CD14-positive monocyte (primary cell): ENCODE data around the gene MLN. TPM values are rescaled to one million over a fixed set of nuclear protein-coding genes. Genes with fewer than 3 reads are reported as not detected.

ENCODE experiments used
- DNase-seq, 3 donors: peaks; one replicate each; pipeline ENCODE4 v3.0.0-alpha.2; 2011 to 2022
- H2AFZ ChIP-seq: 2 replicates; pipeline ENCODE4 v1.6.0; 2012; ENCODE audit warnings: mild to moderate bottlenecking, low read depth, low read length, inconsistent platforms; ENCODE audit not compliant: insufficient read depth, poor library complexity, severe bottlenecking
- H3K27ac ChIP-seq, 2 donors: 1 replicate in 1 of 2; 2 replicates in 1 of 2; pipeline ENCODE4 v1.5.1; 2012 to 2013; ENCODE audit warnings: low read length in 2 of 2, control low read depth in 1 of 2, inconsistent platforms in 1 of 2, low read depth in 1 of 2, mild to moderate bottlenecking in 1 of 2
- H3K27me3 ChIP-seq, 2 donors: one replicate each; pipeline versions ENCODE4 v1.6.0 to v1.6.1; 2011 to 2013; ENCODE audit warnings: low read length in 2 of 2; ENCODE audit not compliant: control insufficient read depth in 2 of 2, insufficient read depth in 2 of 2
- H3K36me3 ChIP-seq, 2 donors: replicated peaks in 1 of 2; 1 replicate in 1 of 2; 2 replicates in 1 of 2; pipeline versions ENCODE4 v1.5.1 to v1.6.1; 2012 to 2013; ENCODE audit warnings: low read length in 2 of 2, control low read depth in 1 of 2, inconsistent platforms in 1 of 2, mild to moderate bottlenecking in 1 of 2; ENCODE audit not compliant: insufficient read depth in 2 of 2, control insufficient read depth in 1 of 2
- H3K4me1 ChIP-seq, 2 donors: 1 replicate in 1 of 2; 2 replicates in 1 of 2; pipeline versions ENCODE4 v1.5.1 to v1.6.1; 2012 to 2013; ENCODE audit warnings: low read length in 2 of 2, control low read depth in 1 of 2, inconsistent platforms in 1 of 2, mild to moderate bottlenecking in 1 of 2, moderate library complexity in 1 of 2; ENCODE audit not compliant: insufficient read depth in 2 of 2, control insufficient read depth in 1 of 2
- H3K4me2 ChIP-seq: replicated peaks from 2 replicates; pipeline ENCODE3; 2012; ENCODE audit warnings: low read length, moderate library complexity, mild to moderate bottlenecking; ENCODE audit not compliant: poor library complexity, severe bottlenecking; ENCODE audit errors: extremely low read depth
- H3K4me3 ChIP-seq, 3 experiments: fragments of 200-600 bp in 1 of 3; sonication (generic) in 1 of 3; replicated peaks in 1 of 3; 1 replicate in 2 of 3; 2 replicates in 1 of 3; pipeline ENCODE4 v1.5.1; 2011 to 2013; ENCODE audit warnings: low read length in 3 of 3, mild to moderate bottlenecking in 3 of 3, control low read depth in 2 of 3, low read depth in 2 of 3, inconsistent platforms in 1 of 3, moderate library complexity in 1 of 3
- H3K79me2 ChIP-seq: 2 replicates; pipeline ENCODE4 v1.6.0; 2012; ENCODE audit warnings: mild to moderate bottlenecking, control low read depth, inconsistent platforms, low read length, moderate library complexity; ENCODE audit not compliant: insufficient read depth
- H3K9ac ChIP-seq: 2 replicates; pipeline ENCODE4 v1.6.0; 2017; ENCODE audit warnings: low read length, mild to moderate bottlenecking; ENCODE audit not compliant: insufficient read depth, poor library complexity, severe bottlenecking
- H3K9me3 ChIP-seq, 2 donors: replicated peaks in 1 of 2; 1 replicate in 1 of 2; 2 replicates in 1 of 2; pipeline versions ENCODE4 v1.5.1 to v1.6.1; 2012 to 2013; ENCODE audit warnings: low read length in 2 of 2, control low read depth in 1 of 2; ENCODE audit not compliant: control insufficient read depth in 1 of 2, insufficient read depth in 1 of 2
- H4K20me1 ChIP-seq: 2 replicates; pipeline ENCODE4 v1.6.0; 2012; ENCODE audit warnings: mild to moderate bottlenecking, low read length, control low read depth, moderate library complexity; ENCODE audit not compliant: insufficient read depth
- H3K27ac Mint-ChIP-seq, 7 donors: one replicate each; pipeline ENCODE4 v1.8.0; 2020; ENCODE audit warnings: mild to moderate bottlenecking in 7 of 7, mixed read lengths in 7 of 7, moderate library complexity in 6 of 7, inconsistent platforms in 2 of 7
- H3K27me3 Mint-ChIP-seq, 3 donors: one replicate each; pipeline ENCODE4 v1.8.0; 2021 to 2022; ENCODE audit warnings: low read depth in 3 of 3, mild to moderate bottlenecking in 3 of 3, mixed read lengths in 3 of 3, moderate library complexity in 3 of 3, inconsistent platforms in 1 of 3
- H3K36me3 Mint-ChIP-seq, 2 donors: one replicate each; pipeline ENCODE4 v1.8.0; 2020; ENCODE audit warnings: mixed read lengths in 2 of 2, inconsistent platforms in 1 of 2, mild to moderate bottlenecking in 1 of 2
- H3K4me1 Mint-ChIP-seq: one replicate; pipeline ENCODE4 v1.8.0; 2020; ENCODE audit warnings: mild to moderate bottlenecking, mixed read lengths
- H3K4me3 Mint-ChIP-seq, 2 donors: one replicate each; pipeline ENCODE4 v1.8.0; 2020; ENCODE audit warnings: mild to moderate bottlenecking in 2 of 2, mixed read lengths in 2 of 2, moderate library complexity in 1 of 2
- H3K9me3 Mint-ChIP-seq, 7 donors: one replicate each; pipeline ENCODE4 v1.8.0; 2020 to 2022; ENCODE audit warnings: mixed read lengths in 7 of 7, mild to moderate bottlenecking in 6 of 7, moderate library complexity in 6 of 7, inconsistent platforms in 2 of 7
- WGBS: methylation state at CpG from one replicate; pipeline ENCODE4 v1.1.5; 2013; ENCODE audit warnings: missing lambda C conversion rate; ENCODE audit not compliant: insufficient coverage; 5-methylcytosine and 5-hydroxymethylcytosine counted together
- intact Hi-C, 2 donors: fragments of 100-400 bp; cut with micrococcal nuclease; formaldehyde crosslinking; loops; one replicate each; pipeline versions ENCODE4 v1.15.0 to v1.15.1; 2023
- polyA plus RNA-seq, 3 donors: library from polyadenylated mRNA; depleted of rRNA in 1 of 3; unstranded in 2 of 3; stranded (reverse) in 1 of 3; fragments of 300-500 nt in 2 of 3; fragments of >200 nt in 1 of 3; fragmentation: Illumina TruSeq in 2 of 3; gene quantifications; 1 replicate in 2 of 3; 2 replicates in 1 of 3; pipeline ENCODE4 v1.2.3, GENCODE V29; 2012 to 2021
- TF ChIP-seq, protein P1 (sequence below): fragments of 200-600 bp; IDR thresholded peaks from one replicate; pipeline ENCODE4 v1.8.0; 2022; ENCODE audit warnings: antibody characterized with exemption, mild to moderate bottlenecking

MLN gene
- polyA plus RNA-seq, 3 donors: not detected

DNA sequence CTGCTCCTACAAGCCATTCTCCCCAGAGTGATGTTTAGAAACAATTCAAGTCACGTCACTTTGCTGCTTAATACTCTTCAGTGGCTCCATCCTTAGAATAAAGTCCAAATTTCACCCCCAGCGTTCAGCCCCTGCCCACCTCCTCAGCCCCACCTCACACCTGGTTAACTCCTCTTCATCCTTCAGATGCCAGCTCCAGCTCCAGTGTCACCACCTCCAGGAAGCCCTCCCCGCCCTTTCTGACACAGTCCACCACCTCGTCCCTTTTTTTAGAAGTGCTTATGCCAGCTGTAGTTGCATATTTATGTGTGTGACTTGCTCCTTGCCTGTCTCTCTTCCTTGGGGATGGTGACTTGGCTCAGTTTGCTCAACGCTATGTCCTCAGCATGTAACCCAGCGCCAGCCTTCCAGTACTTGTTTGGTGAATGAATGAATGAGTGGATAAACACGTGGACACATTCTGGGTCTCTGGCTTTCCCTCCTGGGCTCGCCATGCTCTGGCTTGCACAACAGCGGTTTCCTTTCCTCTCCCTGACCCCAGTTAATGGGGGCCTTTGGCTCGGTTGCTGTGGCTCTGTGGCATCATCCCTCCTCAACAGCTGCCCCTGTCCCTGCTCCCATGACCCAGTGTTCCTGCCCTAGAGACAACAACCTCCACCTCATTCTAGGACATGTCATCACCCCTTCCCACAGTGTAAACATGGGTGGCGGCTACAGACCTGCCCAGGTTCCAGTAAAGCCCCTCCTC lies 53.4 kb downstream of the MLN start:
- Histone ChIP-seq H3K4me2 (no peak overlapping the region), H3K4me1 (no peaks in the 10 kb centered on the region), H3K79me2 (no peaks in the 10 kb centered on the region), H3K36me3 (no peaks in the 10 kb centered on the region), H2AFZ (no peak overlapping the region), H3K9me3 (no peaks in the 10 kb centered on the region), H3K27ac (no peak overlapping the region), H3K27me3 (no peaks in the 10 kb centered on the region), H3K4me3 (no peak overlapping the region), H4K20me1 (no peaks in the 10 kb centered on the region), H3K9ac (no peak overlapping the region)
- peak overlapping the region in 1 of 2 donors; percentile 35 for H3K4me3 Mint-ChIP-seq
- 38% methylated on average over 7 of the region's 11 CpGs for WGBS
- intact Hi-C loops: no loop called here
- no peaks in the 10 kb centered on the region for H3K9me3 Mint-ChIP-seq
- H3K4me1 Mint-ChIP-seq: peaks cover 13% of the 10 kb centered on the region
- peaks cover 0 to 9% (median 4%) of the 10 kb centered on the region in 3 donors for H3K27me3 Mint-ChIP-seq
- peak overlapping the region in 2 of 7 donors; percentile 32 to 83 for H3K27ac Mint-ChIP-seq
- no peak for DNase-seq
- no peaks in the 10 kb centered on the region for H3K36me3 Mint-ChIP-seq
- TF ChIP-seq, protein P1, sequence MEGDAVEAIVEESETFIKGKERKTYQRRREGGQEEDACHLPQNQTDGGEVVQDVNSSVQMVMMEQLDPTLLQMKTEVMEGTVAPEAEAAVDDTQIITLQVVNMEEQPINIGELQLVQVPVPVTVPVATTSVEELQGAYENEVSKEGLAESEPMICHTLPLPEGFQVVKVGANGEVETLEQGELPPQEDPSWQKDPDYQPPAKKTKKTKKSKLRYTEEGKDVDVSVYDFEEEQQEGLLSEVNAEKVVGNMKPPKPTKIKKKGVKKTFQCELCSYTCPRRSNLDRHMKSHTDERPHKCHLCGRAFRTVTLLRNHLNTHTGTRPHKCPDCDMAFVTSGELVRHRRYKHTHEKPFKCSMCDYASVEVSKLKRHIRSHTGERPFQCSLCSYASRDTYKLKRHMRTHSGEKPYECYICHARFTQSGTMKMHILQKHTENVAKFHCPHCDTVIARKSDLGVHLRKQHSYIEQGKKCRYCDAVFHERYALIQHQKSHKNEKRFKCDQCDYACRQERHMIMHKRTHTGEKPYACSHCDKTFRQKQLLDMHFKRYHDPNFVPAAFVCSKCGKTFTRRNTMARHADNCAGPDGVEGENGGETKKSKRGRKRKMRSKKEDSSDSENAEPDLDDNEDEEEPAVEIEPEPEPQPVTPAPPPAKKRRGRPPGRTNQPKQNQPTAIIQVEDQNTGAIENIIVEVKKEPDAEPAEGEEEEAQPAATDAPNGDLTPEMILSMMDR: no peak

DNA sequence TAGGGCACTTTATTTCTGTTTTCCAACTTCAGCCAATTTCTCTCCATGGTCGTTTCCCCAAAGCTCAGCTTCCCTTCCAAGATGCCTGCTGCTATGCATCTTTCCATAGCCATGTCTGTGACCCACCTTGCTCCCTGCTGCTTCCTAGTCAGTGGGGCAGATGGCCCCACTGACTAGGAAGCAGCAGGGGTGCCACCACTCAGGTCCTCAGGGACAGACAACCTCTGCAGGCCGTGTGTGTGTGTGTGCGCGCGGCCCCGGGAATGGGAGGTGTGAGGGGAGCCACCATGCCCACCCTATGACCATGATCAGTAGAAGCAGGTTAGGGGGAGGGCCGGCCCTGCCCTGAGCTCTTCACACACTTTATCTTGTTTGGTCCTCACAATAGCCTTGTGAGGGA lies 54.4 kb downstream of the MLN start:
- Histone ChIP-seq H3K9me3 (no peaks in the 10 kb centered on the region), H3K9ac (no peak overlapping the region), H4K20me1 (no peaks in the 10 kb centered on the region), H3K79me2 (no peaks in the 10 kb centered on the region), H3K27me3 (no peaks in the 10 kb centered on the region), H3K36me3 (no peaks in the 10 kb centered on the region), H3K4me1 (no peaks in the 10 kb centered on the region), H3K27ac (no peak overlapping the region), H2AFZ (no peak overlapping the region), H3K4me3 (no peak overlapping the region), H3K4me2 (no peak overlapping the region)
- 100% methylated on average over 1 of the region's 7 CpGs for WGBS
- Mint-ChIP-seq H3K36me3 (no peaks in the 10 kb centered on the region), H3K27me3 (peaks cover 0 to 9% (median 4%) of the 10 kb centered on the region in 3 donors), H3K9me3 (no peaks in the 10 kb centered on the region), H3K4me1 (peaks cover 13% of the 10 kb centered on the region), H3K4me3 (no peak overlapping the region), H3K27ac (no peak overlapping the region)
- TF ChIP-seq, protein P1: no peak
- DNase-seq: no peak
- intact Hi-C loops: no loop called here
